Fibroblast of pulmonary artery (primary cell): Measurements from ENCODE around the gene RUNDC3A.

Experiments
- DNase-seq: peaks from one replicate; pipeline ENCODE4 v3.0.0-alpha.2; 2010; ENCODE audit warnings: low read depth
- H3K4me3 ChIP-seq: replicated peaks from 2 replicates; pipeline ENCODE4 v1.5.1; 2011; ENCODE audit warnings: low read depth, mild to moderate bottlenecking, control low read depth, low read length, moderate library complexity
- TF ChIP-seq, protein P1 (sequence below): IDR thresholded peaks from 2 replicates; pipeline ENCODE4 v1.5.1; 2011; ENCODE audit warnings: mild to moderate bottlenecking, control low read depth, low read length, inconsistent platforms; ENCODE audit errors: missing control alignments

The RUNDC3A gene

DNA sequence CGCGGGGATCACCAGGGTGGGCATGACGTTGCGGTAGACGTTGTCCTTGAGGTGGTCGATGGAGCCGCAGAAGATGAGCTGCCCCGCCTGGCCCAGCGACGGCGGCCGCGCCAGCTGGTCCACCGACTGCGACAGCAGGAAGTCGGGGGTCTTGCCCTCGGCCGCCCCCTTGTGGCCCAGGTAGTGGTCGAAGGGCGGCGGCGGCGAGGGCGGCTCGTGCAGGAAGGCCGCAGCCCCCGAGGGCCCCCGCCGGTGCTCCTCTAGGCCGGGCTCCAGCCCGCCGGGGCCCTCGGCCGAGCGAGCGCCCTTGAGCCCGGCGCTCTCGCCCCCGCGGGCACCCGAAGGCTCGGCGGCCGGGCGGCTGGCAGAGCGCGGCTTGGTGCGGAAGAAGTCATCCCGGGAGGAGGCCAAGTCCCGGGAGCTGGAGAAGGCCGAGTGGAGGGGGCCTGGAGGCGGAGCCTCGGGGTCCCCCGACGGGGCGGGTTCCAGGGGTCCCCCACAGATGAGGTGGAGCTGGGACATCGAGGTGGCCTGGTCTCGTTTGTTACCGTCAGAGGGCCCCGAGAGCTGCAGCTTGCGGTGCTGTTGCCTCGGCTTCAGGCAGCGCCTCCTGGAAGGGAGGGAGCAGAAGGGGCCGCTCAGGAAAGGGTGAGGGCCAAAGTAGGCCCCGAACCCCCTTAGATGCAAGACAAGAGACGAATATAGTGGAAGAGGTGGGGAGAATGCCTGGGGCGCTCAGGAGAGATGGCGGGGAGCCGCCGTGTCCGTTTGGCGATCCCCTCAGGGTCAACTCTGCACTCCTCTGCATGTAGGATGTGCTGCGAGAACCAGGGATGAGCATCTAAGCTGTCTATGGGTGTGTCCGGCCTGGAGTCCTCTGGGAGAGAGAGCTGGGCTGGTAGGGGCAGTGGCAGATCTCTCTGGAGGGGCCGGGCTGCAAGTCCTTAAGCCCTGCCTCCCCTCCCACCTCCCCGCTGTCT is 46.5 kb downstream of the RUNDC3A start:
- no peak for DNase-seq
- no peak overlapping the region for H3K4me3 ChIP-seq
- TF ChIP-seq, protein P1, sequence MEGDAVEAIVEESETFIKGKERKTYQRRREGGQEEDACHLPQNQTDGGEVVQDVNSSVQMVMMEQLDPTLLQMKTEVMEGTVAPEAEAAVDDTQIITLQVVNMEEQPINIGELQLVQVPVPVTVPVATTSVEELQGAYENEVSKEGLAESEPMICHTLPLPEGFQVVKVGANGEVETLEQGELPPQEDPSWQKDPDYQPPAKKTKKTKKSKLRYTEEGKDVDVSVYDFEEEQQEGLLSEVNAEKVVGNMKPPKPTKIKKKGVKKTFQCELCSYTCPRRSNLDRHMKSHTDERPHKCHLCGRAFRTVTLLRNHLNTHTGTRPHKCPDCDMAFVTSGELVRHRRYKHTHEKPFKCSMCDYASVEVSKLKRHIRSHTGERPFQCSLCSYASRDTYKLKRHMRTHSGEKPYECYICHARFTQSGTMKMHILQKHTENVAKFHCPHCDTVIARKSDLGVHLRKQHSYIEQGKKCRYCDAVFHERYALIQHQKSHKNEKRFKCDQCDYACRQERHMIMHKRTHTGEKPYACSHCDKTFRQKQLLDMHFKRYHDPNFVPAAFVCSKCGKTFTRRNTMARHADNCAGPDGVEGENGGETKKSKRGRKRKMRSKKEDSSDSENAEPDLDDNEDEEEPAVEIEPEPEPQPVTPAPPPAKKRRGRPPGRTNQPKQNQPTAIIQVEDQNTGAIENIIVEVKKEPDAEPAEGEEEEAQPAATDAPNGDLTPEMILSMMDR: no peak

DNA sequence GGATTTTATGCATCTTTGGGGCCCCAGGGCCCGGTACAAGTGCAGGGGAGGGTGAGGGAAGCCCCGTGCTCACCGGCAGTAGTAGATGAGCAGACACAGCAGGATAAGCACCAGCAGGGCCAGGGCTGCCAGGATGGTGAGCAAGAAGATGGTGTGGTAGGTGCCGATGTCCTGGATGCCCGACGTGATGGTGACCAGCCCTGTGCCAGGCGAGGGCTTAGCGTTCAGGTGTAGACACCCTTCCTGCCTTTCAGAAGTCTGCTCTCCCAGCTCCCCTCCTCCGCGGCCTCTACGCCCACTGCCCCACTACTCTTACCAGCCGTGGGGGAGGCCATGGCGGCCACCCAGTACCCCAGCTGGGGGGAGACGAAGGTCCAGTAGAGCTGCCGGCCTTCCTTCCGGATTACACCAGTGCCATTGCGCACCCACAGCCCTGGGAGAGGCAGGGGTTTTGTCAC is 47.3 kb downstream of the RUNDC3A start:
- TF ChIP-seq, protein P1: no peak
- no peak overlapping the region for H3K4me3 ChIP-seq
- no peak for DNase-seq

DNA sequence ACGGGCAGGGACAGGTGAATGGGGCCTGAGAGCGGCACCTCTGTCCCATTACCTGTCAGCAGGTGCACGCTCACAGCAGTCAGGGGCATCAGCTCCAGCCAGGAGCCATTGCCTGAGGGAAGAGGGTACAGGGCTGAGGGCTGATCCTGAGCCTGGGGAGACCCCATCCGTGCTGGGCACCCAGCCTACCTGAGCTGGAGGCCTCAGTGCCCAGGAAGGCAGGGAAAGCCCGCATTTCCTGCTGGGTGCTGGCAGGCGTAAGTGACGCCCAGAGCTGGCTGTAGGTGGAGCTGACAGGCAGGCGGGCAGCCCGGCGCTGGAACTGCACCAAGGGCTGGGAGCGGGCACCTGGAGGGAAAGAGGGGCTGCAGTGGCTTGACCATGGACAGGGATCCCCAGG is 47.8 kb downstream of the RUNDC3A start:
- DNase-seq: no peak
- no peak overlapping the region for H3K4me3 ChIP-seq
- TF ChIP-seq, protein P1: no peak

DNA sequence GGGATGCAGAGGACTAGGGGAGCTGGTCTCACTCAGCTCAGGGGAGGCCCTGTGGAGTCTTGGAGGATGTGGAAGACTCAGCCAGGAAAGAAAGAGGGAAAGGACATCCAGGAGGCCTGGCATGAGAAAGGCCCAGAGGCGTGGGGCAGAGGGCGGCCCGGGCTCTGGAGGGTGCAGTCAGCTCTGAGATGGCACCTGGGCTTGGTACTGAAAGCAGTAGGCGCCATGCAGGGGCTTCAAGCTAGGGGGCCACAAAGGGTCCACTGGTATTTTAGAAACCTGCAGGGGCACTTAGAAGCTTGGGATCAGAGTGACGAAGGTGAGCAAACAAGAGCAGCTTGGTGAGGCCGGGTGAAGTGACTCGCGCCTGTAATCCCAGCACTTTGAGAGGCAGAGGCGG is 49.7 kb downstream of the RUNDC3A start:
- DNase-seq: no peak
- TF ChIP-seq, protein P1: no peak
- H3K4me3 ChIP-seq: no peak overlapping the region

DNA sequence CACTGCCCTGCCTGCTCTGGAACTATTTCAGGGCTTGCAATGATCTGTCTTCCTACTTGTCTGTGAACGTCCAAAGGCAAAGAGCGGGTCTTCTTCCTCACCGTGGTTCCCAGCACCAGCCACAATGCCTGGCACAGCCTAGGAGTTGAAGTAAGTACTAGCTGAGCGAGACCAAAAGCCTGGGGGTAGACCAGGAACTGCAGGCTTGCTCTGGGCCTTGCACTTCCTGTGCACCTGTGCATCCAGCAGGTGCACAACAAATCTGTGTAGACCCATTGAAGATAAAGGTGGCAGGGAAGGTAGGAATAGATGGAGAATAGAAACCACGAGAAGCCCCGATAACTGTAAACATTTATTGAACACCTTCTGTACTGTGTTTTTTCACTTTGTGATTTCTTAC is 50.6 kb downstream of the RUNDC3A start:
- DNase-seq: no peak
- H3K4me3 ChIP-seq: no peak overlapping the region
- TF ChIP-seq, protein P1: no peak

DNA sequence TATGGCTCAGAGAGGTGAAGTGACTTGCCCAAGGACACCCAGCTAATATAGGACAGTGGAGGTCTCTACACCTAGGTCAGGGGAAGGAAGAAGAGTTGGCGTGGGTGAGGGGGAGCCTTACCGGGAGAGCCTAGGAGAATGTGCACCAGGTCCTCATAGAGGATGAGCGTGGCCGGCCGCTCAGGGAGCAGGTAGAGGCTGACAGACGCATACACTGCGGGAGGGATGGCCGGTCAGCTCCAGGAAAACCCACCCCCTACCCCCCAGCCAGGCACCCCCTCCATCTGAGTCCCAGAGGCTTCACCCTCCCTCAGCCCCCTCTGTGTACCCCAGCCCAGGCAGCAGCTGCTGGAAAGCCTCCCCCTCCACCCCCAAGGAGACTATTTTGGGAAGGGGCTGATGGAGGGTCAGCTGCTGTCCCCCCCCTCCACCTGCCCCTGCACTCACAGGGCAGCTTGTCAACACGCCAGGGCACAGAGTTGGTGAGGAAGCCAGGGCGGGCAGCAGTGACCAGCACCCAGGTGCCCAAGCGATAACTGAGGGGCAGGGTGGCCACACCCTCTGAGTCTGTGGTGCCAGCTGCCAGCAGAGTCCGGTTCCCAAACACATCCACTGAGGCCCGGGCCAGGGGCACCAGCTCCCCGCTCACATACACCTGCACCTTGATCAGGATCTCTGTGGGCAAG is 51.2 kb downstream of the RUNDC3A start:
- DNase-seq: no peak
- TF ChIP-seq, protein P1: no peak
- no peak overlapping the region for H3K4me3 ChIP-seq
